ENCODE results near the gene LAMTOR1.

Gene LAMTOR1

GRCh38 chr11:72080326-72081183 is 22.5 kb downstream of the LAMTOR1 start, which contains the start of the genes LRRC51 and NUMA1:
Gene LRRC51, plus strand, starts transcription at chr11:72080850. Its CDS starts 8,234 bp downstream, at chr11:72089084.
Gene NUMA1, minus strand, starts transcription at chr11:72080542. Its CDS starts 44,599 bp downstream, at chr11:72035943.
- DNase-seq: peak; percentile 99

GRCh38 chr11:72079819-72080325 is 23.2 kb downstream of the LAMTOR1 start:
- no peak for DNase-seq

- no peak for DNase-seq
Observed at GRCh38 chr11:72078477-72078876, 24.6 kb downstream of the LAMTOR1 start.

- no peak for DNase-seq
Observed at GRCh38 chr11:72075756-72076155, 27.3 kb downstream of the LAMTOR1 start.

GRCh38 chr11:72075109-72075508 is 28.0 kb downstream of the LAMTOR1 start:
- DNase-seq: peak; percentile 12

- DNase-seq: no peak
Observed at GRCh38 chr11:72072348-72072747, 30.7 kb downstream of the LAMTOR1 start.

GRCh38 chr11:72070491-72070890 is 32.6 kb downstream of the LAMTOR1 start:
- DNase-seq: no peak

- no peak for DNase-seq
Observed at GRCh38 chr11:72069787-72070251, 33.3 kb downstream of the LAMTOR1 start.

GRCh38 chr11:72069200-72069599 is 33.9 kb downstream of the LAMTOR1 start:
- DNase-seq: no peak

GRCh38 chr11:72067676-72068075 is 35.4 kb downstream of the LAMTOR1 start:
- no peak for DNase-seq

GRCh38 chr11:72067266-72067665 is 35.8 kb downstream of the LAMTOR1 start:
- DNase-seq: no peak

- DNase-seq: no peak
Observed at GRCh38 chr11:72066855-72067254, 36.2 kb downstream of the LAMTOR1 start.

- no peak for DNase-seq
Observed at GRCh38 chr11:72061739-72062396, 41.2 kb downstream of the LAMTOR1 start.

- DNase-seq: no peak
Observed at GRCh38 chr11:72058416-72059034, 44.6 kb downstream of the LAMTOR1 start.

GRCh38 chr11:72048766-72049460 is 54.2 kb downstream of the LAMTOR1 start:
- no peak for DNase-seq

Data from CD4-positive, alpha-beta T cell treated with Interleukin-6 for 4 hours (primary cell).